Naive thymus-derived CD8-positive, alpha-beta T cell (primary cell): ENCODE data around the gene ANKRD35. TPM values are rescaled to one million over a fixed set of nuclear protein-coding genes. Genes with fewer than 3 reads are reported as not detected.

Source experiments
- ATAC-seq, 2 donors: fragments of 150-1000 bp; cut with Tn5 transposase in 1 of 2; sonication (Bioruptor Pico), chemical (Tn5 transposase) in 1 of 2; 1 replicate in 1 of 2; 2 replicates in 1 of 2; pipeline ENCODE4 v1.10.0; 2021; ENCODE audit warnings: mild to moderate bottlenecking in 2 of 2, moderate library complexity in 2 of 2
- POLR2A ChIA-PET: fragments of 350-600 bp; sonication (Branson Sonifier 250); formaldehyde crosslinking; loops from one replicate; lab custom pipeline; 2021; ENCODE audit warnings: antibody characterized with exemption; lab: Charles Lee
- DNase-seq, 10 donors: peaks; one replicate each; pipeline versions ENCODE4 v3.0.0 to v3.0.0-alpha.2; 2020 to 2022
- H3K27ac Mint-ChIP-seq, 10 donors: one replicate each; pipeline ENCODE4 v1.8.0; 2020 to 2022; ENCODE audit warnings: mild to moderate bottlenecking in 10 of 10, mixed read lengths in 10 of 10, moderate library complexity in 4 of 10, inconsistent platforms in 1 of 10
- H3K27me3 Mint-ChIP-seq, 5 donors: one replicate each; pipeline ENCODE4 v1.8.0; 2021 to 2022; ENCODE audit warnings: mixed read lengths in 5 of 5
- H3K36me3 Mint-ChIP-seq, 3 donors: one replicate each; pipeline ENCODE4 v1.8.0; 2020 to 2022; ENCODE audit warnings: mixed read lengths in 3 of 3, mild to moderate bottlenecking in 2 of 3, inconsistent platforms in 1 of 3
- H3K4me1 Mint-ChIP-seq, 4 donors: one replicate each; pipeline ENCODE4 v1.8.0; 2021 to 2022; ENCODE audit warnings: mixed read lengths in 4 of 4
- H3K4me3 Mint-ChIP-seq, 10 donors: one replicate each; pipeline ENCODE4 v1.8.0; 2020 to 2022; ENCODE audit warnings: mild to moderate bottlenecking in 10 of 10, mixed read lengths in 10 of 10, moderate library complexity in 6 of 10, inconsistent platforms in 1 of 10
- H3K9me3 Mint-ChIP-seq, 9 donors: one replicate each; pipeline ENCODE4 v1.8.0; 2020 to 2022; ENCODE audit warnings: mixed read lengths in 9 of 9, mild to moderate bottlenecking in 3 of 9, inconsistent platforms in 1 of 9, moderate library complexity in 1 of 9
- polyA plus RNA-seq, 3 donors: library from polyadenylated mRNA; unstranded; fragments of 300-500 nt; fragmentation: Illumina TruSeq; gene quantifications; one replicate each; pipeline ENCODE4 v1.2.3, GENCODE V29; 2021
- total RNA-seq, 8 experiments: library from RNA in 2 of 8; stranded (reverse) in 2 of 8; gene quantifications; one replicate each; pipeline ENCODE4 v1.2.3 and lab custom pipeline; 2021 to 2026

Gene ANKRD35
- total and polyA plus RNA-seq, 5 experiments from 2014 or later = 0.27 to 0.57 (median 0.42) TPM; not detected in 2

DNA sequence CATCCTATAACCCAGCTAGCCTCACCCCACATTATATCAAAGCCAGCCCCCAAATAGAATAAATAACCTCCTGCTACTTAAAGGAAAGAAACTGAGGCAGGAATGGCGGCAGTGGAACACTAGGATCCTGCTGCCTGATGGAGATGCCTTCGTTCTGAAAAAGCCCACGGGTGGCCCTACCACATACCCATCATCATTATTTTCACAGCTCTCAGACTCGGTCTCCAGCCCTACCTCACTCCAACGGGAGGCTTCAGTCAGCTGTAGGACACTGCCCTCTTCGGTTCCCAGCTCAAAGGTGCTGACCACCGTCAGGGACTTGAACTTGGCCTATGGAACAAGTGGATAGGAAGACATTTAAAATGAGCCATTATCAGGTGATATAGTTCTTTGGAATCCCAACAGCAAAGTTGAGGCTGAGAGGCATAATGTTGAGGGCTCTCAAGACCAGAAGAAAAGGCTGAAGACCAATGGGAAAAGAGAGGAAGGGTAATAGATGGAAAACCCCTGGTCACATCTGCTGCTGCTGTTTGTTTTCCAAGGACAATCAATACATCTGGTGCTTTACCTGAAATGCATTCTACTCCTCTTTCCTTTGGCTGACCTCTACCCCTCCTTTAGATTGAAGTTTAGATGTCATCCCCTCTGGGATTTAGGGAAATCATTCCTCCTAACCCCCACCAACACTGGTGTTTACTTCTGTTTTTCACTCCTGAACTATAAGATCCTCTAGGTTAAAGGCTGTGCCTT is 7.8 kb upstream of the ANKRD35 start:
- Mint-ChIP-seq H3K27me3 (no peaks in the 10 kb centered on the region), H3K27ac (peak overlapping the region in 1 of 10 donors; percentile 11), H3K4me1 (no peaks in the 10 kb centered on the region), H3K4me3 (no peak overlapping the region), H3K9me3 (no peaks in the 10 kb centered on the region), H3K36me3 (peaks cover 0 to 9% (median 3%) of the 10 kb centered on the region in 3 donors)
- no peak for ATAC-seq
- no peak for DNase-seq
- POLR2A ChIA-PET = interaction anchor here (0.5 to 0.6 kb wide), 2 partner anchors 14 to 113 kb away, joined by 4 to 5 read pairs; no protein-coding TSS in a partner anchor

DNA sequence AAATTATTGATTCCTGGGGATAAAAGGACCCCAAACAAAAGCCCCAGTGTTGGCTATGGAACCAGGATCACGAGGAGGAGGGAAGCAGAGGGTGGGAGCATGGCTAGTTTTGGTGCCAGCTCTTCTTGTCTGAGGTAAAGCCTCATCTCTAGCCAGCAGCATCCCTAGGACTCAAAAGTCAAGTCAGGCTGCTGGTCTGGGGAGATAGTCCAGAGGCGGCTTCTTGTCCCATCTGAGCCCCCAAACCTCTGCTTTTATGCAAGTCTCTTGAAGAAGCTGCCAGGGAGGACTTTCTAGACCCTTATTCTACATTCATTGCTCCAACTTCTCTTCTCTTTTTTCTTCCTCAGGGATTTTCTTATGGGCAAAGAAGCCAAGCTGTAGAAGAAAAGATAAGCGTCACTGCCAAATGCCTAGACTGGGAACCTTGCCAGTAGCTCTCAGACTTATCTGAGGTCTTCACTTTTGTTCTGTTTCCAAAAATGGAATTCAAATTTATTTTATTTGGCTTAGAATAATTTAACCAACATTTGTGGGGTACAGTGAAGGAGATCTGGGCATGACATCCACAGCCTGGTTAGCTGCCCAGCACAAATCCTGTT is 6.9 kb upstream of the ANKRD35 start:
- POLR2A ChIA-PET = interaction anchor here (0.5 to 2.0 kb wide), 6 partner anchors 15 to 119 kb away, joined by 3 to 7 read pairs (median 4); partner anchors contain the start of genes ANKRD34A and POLR3GL
- peak overlapping the region in 2 of 10 donors; percentile 11 to 37 for H3K27ac Mint-ChIP-seq

GRCh38 chr1:145891587-145892485 is 6.2 kb upstream of the ANKRD35 start:
- POLR2A ChIA-PET = interaction anchor here (0.6 to 2.0 kb wide), 5 partner anchors 33 to 119 kb away, joined by 3 to 9 read pairs (median 5); partner anchors contain the start of genes ANKRD34A, PIAS3 and POLR3GL
- H3K36me3 Mint-ChIP-seq = no peaks in the 10 kb centered on the region
- peaks cover 0 to 1% (median under 1%) of the 10 kb centered on the region in 4 donors for H3K4me1 Mint-ChIP-seq
- peak; percentile 9 to 73 (median 36) for DNase-seq
- ATAC-seq = peak; percentile 61 to 75
- no peak overlapping the region for H3K4me3 Mint-ChIP-seq
- no peaks in the 10 kb centered on the region for H3K9me3 Mint-ChIP-seq
- peak overlapping the region in 1 of 10 donors; percentile 37 for H3K27ac Mint-ChIP-seq
- no peaks in the 10 kb centered on the region for H3K27me3 Mint-ChIP-seq

More for the DNA sequence above, 6.9 kb upstream of the ANKRD35 start:
- H3K4me3 Mint-ChIP-seq = no peak overlapping the region
- no peaks in the 10 kb centered on the region for H3K27me3 Mint-ChIP-seq
- DNase-seq = no peak
- no peaks in the 10 kb centered on the region for H3K9me3 Mint-ChIP-seq
- H3K36me3 Mint-ChIP-seq = peaks cover 0 to 5% (median under 1%) of the 10 kb centered on the region in 3 donors
- ATAC-seq = no peak
- H3K4me1 Mint-ChIP-seq = no peaks in the 10 kb centered on the region

- Mint-ChIP-seq H3K36me3 (no peaks in the 10 kb centered on the region), H3K27me3 (no peaks in the 10 kb centered on the region), H3K4me1 (peaks cover 0 to 6% (median 3%) of the 10 kb centered on the region in 4 donors), H3K27ac (no peak overlapping the region), H3K4me3 (no peak overlapping the region), H3K9me3 (no peaks in the 10 kb centered on the region)
- DNase-seq = no peak
- POLR2A ChIA-PET = interaction anchor here (1.1 to 2.0 kb wide), 4 partner anchors 32 to 120 kb away, joined by 3 to 9 read pairs (median 6); partner anchors contain the start of genes ANKRD34A, PIAS3 and POLR3GL
- no peak for ATAC-seq
These were observed 5.5 kb upstream of the ANKRD35 start for GRCh38 chr1:145891143-145891542.

- Mint-ChIP-seq H3K27me3 (peaks cover 0 to 5% (median 3%) of the 10 kb centered on the region in 5 donors), H3K4me1 (peaks cover 9 to 16% (median 12%) of the 10 kb centered on the region in 4 donors), H3K9me3 (no peaks in the 10 kb centered on the region), H3K4me3 (no peak overlapping the region), H3K36me3 (no peaks in the 10 kb centered on the region), H3K27ac (no peak overlapping the region)
- POLR2A ChIA-PET = interaction anchor here (0.7 kb wide), 1 partner anchor 27 kb away, joined by 4 read pairs; no protein-coding TSS in a partner anchor
- no peak for ATAC-seq
- DNase-seq = no peak
These were observed 4.1 kb upstream of the ANKRD35 start for GRCh38 chr1:145889722-145890121.

GRCh38 chr1:145887631-145888030 is 2.0 kb upstream of the ANKRD35 start:
- POLR2A ChIA-PET = interaction anchor here (0.6 kb wide), 1 partner anchor 79 kb away, joined by 3 read pairs; no protein-coding TSS in a partner anchor
- Mint-ChIP-seq H3K4me1 (peaks cover 10 to 18% (median 14%) of the 10 kb centered on the region in 4 donors), H3K9me3 (no peaks in the 10 kb centered on the region), H3K4me3 (peak overlapping the region in 3 of 10 donors; percentile 45 to 72 (median 53)), H3K27me3 (peaks cover 3 to 21% (median 14%) of the 10 kb centered on the region in 5 donors), H3K27ac (no peak overlapping the region), H3K36me3 (no peaks in the 10 kb centered on the region)
- DNase-seq (no peak), ATAC-seq (no peak)

DNA sequence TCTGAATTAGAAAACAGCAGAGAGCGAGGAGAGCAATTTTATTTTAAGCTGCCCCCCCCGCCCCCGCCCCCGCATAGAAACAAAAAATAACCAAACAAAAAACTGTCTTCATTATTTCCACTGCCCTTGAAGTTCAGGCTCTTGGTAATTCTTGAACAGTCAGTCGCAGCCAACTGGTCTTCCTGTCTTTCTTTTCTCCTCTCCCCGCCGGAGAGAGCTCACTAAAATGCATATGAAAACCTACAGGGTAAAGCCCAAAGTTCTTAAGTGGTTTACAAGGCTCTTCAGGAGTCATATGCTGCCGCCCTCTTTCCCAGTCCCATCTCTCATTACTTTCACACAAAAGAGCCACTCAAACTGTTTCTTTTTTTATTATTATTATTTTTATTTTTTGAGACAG is 1.1 kb upstream of the ANKRD35 start:
- Mint-ChIP-seq H3K9me3 (no peaks in the 10 kb centered on the region), H3K27me3 (peaks cover 3 to 26% (median 17%) of the 10 kb centered on the region in 5 donors), H3K4me1 (peaks cover 10 to 18% (median 14%) of the 10 kb centered on the region in 4 donors), H3K4me3 (peak overlapping the region; percentile 56 to 85 (median 74)), H3K36me3 (no peaks in the 10 kb centered on the region), H3K27ac (peak overlapping the region in 2 of 10 donors; percentile 18 to 76)
- ATAC-seq (no peak), DNase-seq (no peak)
- POLR2A ChIA-PET = interaction anchor here (0.8 to 0.9 kb wide), 3 partner anchors 30 to 71 kb away, joined by 3 to 4 read pairs (median 3); partner anchors contain the start of genes LIX1L and RBM8A

- POLR2A ChIA-PET = interaction anchor here (0.7 to 1.5 kb wide), 6 partner anchors 31 to 132 kb away, joined by 3 to 8 read pairs (median 4); partner anchors contain the start of genes LIX1L, NUDT17, PEX11B and RBM8A
- peaks cover 3 to 26% (median 17%) of the 10 kb centered on the region in 5 donors for H3K27me3 Mint-ChIP-seq
- peak overlapping the region in 1 of 10 donors; percentile 33 for H3K27ac Mint-ChIP-seq
- peaks cover 10 to 18% (median 14%) of the 10 kb centered on the region in 4 donors for H3K4me1 Mint-ChIP-seq
- ATAC-seq = peak in 1 of 2 donors; percentile 2
- H3K4me3 Mint-ChIP-seq = peak overlapping the region; percentile 72 to 91 (median 84)
- H3K36me3 Mint-ChIP-seq = no peaks in the 10 kb centered on the region
- no peaks in the 10 kb centered on the region for H3K9me3 Mint-ChIP-seq
- peak in 1 of 10 donors; percentile 1 for DNase-seq
These were observed 724 bp upstream of the ANKRD35 start for GRCh38 chr1:145886390-145886789.

DNA sequence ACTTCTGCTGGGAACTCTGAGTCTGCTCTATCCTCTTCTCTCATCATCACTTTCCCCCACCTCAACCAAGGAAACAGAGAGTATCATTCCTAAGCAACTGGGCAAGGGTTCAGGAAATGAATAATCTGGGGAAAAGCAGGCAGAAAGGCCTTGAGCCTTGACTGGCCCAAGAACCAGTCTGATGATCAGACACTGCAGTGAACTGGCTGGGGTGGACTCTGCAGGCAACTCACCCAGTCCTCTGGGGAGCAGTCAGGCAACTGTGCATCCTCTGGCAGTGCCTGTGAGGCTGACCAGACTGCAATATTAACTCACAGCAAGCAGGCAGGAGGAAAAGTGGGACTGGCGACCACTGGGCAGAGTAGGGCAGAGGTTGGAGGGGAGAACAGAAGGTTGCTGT is 991 bp downstream of the ANKRD35 start:
- Mint-ChIP-seq H3K4me1 (peaks cover 10 to 18% (median 14%) of the 10 kb centered on the region in 4 donors), H3K9me3 (no peaks in the 10 kb centered on the region), H3K4me3 (peak overlapping the region in 9 of 10 donors; percentile 20 to 90 (median 82)), H3K36me3 (no peaks in the 10 kb centered on the region), H3K27me3 (peaks cover 3 to 26% (median 17%) of the 10 kb centered on the region in 5 donors), H3K27ac (no peak overlapping the region)
- no peak for DNase-seq
- POLR2A ChIA-PET = interaction anchor here (0.9 kb wide), 1 partner anchor 24 kb away, joined by 3 read pairs; no protein-coding TSS in a partner anchor
- no peak for ATAC-seq

GRCh38 chr1:145879775-145880174 is 5.9 kb downstream of the ANKRD35 start:
- Mint-ChIP-seq H3K4me1 (peaks cover under 1 to 3% (median 2%) of the 10 kb centered on the region in 4 donors), H3K4me3 (no peak overlapping the region), H3K27me3 (peaks cover 3 to 34% (median 13%) of the 10 kb centered on the region in 5 donors), H3K9me3 (no peaks in the 10 kb centered on the region), H3K36me3 (no peaks in the 10 kb centered on the region), H3K27ac (no peak overlapping the region)
- ATAC-seq = no peak
- POLR2A ChIA-PET = interaction anchor here (1.6 kb wide), 1 partner anchor 21 kb away, joined by 5 read pairs; the partner anchor contains the start of gene PIAS3
- no peak for DNase-seq

GRCh38 chr1:145878724-145879123 is 6.9 kb downstream of the ANKRD35 start:
- POLR2A ChIA-PET = no interaction called here
- H3K4me1 Mint-ChIP-seq = peaks cover 0 to under 1% (median 0%) of the 10 kb centered on the region in 4 donors
- H3K27me3 Mint-ChIP-seq = peaks cover 3 to 27% (median 10%) of the 10 kb centered on the region in 5 donors
- no peak overlapping the region for H3K4me3 Mint-ChIP-seq
- no peak for ATAC-seq
- DNase-seq = no peak
- no peak overlapping the region for H3K27ac Mint-ChIP-seq
- H3K36me3 Mint-ChIP-seq = no peaks in the 10 kb centered on the region
- H3K9me3 Mint-ChIP-seq = no peaks in the 10 kb centered on the region
